OCI-M2 (cell line): ENCODE results near the gene SLC9A8.

Experiments
- DNase-seq: peaks from one replicate; lab custom pipeline; 2025; ENCODE audit not compliant: unreplicated experiment; lab: John Stamatoyannopoulos, UW

The SLC9A8 gene

DNA sequence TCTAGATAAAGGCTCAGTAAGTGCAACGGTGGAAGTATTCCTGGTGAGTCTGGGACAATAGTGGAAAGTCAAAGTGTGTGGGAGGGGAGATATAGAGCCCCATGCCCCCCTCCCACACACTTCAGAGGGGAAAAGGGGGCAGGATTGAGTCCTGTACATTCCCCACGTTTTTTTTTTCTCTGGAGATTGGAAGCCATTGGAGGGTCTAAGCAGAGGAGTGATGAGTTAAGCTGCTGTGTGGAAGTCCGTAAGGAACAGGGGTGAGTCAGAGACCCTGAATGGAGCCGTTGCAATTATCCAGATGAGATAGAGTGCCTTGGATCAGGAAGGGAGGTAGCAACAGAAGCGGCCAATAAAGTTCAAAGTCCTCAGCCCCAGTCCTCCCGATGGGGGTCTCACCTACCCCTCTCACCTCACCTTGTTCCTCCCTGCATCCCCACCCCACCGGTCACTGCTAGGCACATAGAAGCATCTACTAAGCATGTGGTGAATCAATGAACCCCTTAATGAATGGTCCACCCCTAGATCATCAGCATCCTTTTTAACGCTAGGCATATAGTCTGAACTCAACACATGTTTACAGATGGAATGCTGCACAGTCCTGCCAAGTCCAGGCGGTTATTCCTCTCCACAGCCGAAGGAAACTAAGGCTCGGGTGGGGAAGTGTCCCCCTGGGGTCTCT is 662 bp upstream of the SLC9A8 start:
- peak; percentile 85 for DNase-seq

DNA sequence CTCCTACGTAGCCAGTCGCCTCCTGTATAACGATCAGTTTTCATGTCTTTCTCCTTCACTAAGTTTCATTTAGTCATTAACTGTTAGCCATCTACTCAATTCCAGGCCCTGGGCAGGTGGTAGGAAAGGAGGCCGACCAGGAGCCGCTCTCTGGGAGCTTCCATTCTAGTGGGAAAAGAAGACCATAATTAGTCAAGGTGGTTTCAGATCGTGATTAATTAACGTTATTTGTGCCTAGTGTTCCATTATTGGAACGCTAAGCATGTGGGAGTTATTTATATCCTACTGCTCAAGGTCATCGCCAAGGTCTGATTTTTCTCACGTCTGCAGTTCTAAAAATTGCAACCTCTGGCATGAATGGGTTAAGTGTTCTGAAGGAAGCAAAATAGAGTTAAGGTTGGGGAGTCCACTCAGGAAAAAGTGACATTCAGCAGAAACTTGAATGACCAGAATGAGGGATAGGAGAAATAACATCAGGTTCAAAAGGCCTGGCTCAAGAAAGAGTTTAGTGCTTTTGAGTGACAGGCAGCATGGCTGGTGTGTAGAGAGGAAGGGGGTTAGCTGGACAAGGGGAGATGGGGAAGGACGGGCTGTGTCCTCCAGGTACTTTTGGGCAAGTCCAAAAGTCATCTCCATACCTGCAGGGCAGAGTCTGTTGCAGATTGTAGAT is 812 bp downstream of the SLC9A8 start:
- DNase-seq, result no peak

DNA sequence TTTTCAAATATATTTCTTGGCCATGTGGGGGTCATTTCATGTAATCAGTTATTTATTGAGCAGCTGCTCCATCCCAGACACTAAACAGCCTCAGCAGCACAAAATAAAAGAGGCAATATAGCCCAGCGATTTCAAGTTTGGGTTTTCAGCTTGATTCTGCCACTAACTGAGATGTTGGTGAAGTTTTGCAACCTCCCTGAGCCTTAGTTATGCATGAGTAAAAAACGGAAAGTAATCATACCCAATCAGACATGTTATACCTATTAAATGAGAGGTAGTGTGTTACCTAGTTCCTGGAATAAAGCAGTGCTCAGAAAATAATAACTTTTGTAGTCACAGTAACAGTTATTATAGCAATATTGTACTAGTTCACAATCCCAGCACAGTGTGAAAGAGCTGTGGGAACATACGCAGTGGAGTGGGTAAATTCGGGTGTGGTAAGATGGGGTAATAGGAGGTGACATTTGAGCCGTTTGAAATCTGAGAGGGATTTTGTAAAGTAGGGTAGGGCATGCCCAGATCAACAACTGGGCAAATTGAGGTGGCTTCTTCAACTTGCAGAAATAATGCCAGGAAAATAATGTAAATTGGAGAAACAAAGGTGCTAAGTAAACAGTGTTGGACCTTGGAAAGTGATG is 1.5 kb downstream of the SLC9A8 start:
- no peak for DNase-seq

DNA sequence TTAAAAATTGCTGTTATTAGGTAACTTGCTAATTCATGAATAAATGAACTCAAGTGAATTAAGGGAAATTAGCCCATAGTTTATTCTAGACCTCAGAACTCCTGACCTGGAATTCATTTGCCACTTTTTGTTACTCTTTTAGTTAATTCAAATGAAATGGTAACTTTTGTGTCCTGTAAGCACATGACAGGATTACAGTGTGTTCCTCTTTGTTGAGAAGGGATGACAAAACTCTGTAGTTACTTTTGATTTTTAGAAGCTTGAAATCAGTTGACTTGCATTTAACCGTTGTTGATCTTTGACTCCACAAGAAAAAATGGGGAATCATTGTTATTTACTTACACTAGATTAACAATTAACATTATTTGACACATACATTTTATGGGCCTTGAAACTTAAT is 6.2 kb downstream of the SLC9A8 start:
- DNase-seq, result no peak

DNA sequence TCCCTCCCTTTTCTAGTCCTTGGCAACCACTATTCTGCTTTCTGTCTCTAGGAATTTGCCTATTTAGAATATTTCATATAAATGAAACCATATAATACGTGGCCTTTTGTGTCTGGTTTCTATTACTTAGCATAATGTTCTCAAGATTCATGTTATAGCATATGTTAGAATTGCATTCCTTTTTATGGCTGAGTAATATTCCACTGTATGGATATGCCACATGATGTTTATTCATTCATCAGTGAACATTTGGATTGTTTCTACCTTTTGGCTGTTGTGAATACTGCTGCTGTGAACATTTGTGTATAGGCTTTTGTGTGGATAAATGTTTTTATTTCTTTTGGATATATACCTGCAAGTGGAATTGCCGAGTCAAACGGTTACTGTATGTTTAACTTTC is 7.1 kb downstream of the SLC9A8 start:
- DNase-seq, result no peak

DNA sequence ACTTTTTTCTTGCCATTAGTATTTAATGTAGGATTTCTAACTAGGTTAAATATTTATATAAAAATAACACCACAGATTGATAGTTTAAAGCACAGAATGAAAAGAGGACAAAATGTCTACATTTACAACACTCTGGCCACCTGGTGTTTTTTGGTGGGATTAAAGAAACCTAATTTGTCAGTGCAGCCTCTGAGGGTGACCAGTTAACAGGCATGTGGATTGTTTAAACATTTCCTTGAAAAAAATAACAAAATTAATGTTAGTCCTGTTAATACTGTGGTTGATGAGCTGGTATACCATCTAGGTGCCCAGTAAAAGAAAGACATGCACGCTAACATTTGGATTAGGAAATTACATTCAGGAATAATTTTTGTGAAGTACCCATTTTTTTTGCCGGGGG is 8.8 kb downstream of the SLC9A8 start:
- DNase-seq, result no peak

DNA sequence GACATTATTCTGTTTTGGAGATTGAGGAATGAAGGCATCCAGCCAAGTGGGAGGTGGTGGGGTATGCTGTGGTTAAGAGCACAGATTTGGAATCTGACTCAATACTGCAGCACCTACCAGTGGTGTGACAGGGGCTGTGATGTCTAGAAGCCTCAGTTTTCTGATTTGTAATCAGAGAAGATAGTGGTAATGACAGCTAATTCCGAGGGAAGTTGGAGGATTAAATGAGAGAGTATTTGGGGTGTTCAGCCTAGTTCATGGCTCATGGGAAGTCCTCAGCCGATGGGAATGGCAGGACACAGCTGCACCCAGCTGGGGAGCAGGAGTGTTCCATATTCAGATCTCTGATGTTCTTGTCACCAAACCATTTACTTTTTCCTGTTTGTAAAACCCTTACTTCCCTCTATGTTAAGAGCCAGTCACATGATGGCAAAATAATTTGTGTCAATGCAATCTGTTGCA is 9.3 kb downstream of the SLC9A8 start:
- DNase-seq, result no peak

DNA sequence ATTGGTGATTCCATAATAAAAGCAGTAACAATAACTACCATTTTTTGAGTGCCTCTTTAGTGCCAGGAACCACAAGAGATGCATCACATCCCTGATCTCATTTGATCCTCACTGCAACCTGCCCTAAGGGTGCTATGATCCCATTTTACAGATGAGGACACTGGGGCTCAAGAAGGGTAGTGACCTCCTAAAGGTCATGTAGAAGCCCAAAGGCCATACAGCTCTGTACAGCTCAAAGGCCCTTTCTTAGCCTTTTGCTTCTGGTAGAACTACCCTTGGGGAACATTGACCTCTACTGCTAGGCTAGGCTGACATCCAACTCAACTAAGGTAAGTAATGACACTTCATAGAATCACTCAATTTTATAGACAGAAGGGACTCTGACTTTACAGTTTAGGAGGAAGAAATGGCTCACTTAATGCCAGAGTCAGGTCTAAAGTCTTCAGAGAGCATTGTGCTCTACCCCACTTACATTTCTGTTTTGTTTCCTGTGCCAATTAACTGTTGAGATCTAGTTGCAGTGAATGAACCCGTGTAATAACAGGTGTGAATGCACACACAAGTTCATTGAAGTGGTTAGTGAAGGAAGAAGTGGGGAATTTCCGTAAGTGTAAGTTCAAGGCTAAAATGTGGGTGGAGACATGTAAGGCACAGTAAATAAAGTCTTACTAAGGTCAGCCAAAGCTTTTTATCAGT is 10.7 kb downstream of the SLC9A8 start:
- DNase-seq, result no peak

DNA sequence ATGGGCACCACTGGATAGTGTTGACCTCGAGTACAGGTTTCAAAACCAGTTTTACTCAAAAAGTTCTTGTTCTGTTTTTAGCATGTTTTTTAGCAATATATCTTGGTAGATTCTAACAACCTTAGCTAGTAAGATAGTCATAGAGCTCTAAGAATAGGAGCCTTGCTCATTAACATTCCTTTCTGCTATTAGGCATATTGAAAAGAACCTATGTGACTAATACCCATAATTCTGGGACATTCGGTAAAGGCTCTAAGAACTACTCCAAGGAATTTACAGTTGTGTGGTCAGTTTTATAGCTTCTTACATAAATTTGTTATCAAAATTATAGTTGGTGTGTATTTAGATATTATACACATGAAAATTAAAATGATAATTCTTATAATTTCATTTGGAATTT is 11.6 kb downstream of the SLC9A8 start:
- DNase-seq, result no peak

DNA sequence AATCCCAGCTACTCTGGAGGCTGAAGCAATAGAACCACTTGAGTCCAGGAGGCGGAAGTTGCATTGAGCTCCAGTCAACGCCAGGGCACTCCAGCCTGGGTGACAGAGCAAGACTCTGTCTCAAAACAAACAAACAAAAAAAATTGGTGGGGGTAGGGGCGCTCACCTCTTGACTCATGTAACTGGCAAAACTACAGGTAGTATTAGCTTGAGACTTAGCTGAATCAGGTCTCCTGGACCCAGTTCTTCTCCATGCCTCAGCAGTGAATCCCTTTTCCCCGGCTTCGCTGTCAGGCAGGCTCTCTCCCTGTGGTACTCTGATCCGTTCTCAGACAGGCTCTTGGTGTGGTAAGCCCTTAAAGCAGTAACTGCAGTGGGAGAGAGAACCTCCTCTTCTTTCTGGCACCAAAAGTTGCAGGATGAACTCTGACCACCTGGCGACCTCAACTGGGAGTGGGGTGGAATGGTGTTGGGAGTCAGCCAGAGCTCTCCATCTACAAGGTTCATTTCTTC is 12.9 kb downstream of the SLC9A8 start:
- no peak for DNase-seq

DNA sequence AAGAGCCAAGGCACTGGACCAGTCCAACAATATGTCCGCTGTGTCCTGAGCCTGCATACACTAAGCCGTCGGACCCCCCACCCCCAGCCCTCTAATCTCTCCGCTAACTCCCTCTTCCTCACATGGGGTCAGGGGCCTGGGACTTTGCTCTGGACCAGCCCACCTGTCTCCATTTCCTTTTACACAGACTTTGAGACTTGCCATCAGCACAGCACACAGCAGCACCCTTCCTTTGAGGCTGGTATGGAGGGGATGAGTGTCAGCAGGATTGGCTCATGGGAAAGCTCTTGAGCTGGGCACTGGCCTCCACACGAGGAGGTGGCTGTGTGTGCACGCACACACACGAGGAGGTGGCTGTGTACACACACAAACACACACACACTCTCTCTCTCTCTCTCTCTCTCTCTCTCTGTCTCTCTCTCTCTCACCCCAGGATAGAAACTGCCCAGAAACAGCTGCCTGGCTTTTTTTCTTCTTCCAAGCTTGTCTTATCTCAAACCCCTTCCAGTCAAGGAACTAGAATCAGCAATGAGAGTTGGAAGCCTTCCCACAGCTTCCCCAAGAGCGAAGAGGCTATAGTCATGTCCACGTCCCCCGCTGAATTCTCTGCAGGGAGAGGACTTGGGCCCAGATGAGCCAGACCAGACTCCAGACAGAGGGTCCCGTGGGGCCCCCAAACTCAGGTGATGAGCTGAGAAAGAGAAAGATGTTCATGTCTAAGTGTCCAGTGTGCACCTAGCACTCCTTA is 18.6 kb downstream of the SLC9A8 start:
- no peak for DNase-seq

DNA sequence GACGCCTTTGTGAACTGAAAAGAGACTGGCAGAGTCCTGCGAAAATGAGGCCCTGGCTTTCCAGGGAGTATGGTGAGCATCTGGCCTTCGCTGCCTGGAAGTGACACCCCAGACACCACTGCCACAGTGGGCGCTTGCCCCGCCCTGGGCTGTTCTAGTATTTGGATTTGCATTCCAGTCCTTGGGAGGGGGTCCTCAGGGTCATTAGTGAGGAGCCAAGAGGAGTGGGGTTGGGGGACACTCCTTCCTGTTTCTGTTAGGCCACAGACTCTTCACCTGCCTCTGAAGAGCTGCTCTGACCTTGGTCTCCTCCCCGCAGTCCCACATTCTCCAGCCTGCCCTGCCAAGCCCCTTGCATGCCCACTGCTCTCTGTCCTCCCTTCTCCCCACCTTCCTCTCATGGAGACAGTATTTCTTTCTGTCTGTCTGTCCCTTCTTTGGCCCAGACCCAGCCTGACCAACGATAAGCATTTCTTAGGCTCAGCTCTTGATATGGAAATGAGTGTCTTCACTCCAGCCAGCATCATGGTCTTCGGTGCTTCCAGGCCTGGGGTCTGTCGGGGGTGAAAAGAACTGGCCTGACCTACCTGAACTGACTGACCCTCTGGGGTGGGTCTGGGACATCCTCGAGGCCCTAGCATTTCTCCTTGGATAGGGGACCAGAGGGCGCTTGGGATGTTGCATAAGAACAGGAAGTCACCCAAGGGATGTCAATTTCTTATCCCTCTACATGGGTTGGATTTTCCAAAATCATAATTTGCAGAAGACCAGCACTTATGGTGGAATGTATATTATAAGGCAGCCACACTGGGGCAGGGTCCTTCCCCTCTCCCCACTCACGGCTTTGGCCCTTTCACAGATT is 19.4 kb downstream of the SLC9A8 start:
- no peak for DNase-seq

DNA sequence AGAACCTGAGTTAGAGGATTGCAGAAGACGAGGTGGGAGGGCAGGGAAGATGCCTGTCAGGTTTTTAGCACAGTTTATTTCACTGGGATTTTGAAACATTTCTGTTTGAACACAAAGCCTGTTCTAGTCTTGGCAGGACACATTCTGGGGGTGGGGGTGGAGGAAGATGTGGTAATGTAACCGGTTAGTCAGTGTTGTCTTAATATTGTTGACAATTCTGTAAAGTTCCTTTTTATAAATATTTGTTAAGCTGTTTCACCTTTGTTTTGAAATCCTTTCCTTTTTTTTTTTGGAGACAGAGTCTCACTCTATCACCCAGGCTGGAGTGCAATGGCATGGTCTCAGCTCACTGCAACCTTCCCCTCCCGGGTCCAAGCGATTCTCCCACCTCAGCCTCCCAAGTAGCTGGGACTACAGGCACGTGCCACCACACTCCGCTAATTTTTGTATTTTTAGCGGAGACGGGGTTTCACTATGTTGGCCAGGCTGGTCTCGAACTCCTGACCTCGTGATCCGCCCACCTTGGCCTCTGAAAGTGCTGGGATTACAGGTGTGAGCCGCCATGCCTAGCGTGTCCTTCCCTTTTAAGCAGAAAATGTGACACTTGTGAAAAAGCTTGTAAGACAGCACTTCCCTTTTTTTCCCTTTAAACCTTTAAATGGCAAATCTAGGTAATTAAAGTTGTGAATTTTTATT is 20.2 kb downstream of the SLC9A8 start:
- DNase-seq, result no peak

DNA sequence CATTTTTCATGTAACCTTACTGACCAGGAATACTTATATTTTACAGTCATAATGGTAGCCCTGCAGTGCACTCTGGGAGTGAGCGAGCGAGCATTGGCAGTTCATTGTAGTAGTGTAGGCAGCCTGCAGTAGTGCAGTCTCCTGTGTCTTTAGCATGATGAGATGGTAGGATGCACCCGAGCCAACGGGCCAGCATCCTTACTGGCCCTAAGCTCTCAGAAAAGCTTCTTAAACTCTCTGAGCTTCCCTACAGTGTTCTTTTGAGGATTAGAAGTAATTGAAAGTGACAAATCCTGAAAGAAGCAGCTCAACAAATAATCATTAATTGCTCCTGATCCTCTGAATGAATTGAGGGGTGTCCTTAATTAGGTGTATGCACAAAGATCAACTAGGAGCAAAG is 20.9 kb downstream of the SLC9A8 start:
- no peak for DNase-seq

DNA sequence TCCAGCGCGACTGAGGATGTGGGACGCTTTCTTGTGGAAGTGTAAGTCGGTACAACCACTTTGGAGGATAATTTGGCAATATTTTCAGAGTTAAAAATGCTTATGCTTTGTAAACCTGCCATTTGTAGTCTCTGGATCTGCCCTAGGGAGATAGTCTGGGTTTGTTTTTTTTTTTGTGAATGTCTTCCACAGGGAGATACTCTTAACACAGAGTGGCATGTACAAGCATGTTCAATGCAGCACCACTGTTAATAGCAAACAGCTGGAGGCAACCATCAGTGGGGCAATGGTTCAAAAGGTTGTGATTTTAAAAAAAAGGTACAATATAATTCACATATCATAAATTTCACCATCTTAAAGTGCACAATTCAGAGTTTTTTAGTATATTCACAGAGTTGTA is 22.4 kb downstream of the SLC9A8 start:
- DNase-seq, result no peak

DNA sequence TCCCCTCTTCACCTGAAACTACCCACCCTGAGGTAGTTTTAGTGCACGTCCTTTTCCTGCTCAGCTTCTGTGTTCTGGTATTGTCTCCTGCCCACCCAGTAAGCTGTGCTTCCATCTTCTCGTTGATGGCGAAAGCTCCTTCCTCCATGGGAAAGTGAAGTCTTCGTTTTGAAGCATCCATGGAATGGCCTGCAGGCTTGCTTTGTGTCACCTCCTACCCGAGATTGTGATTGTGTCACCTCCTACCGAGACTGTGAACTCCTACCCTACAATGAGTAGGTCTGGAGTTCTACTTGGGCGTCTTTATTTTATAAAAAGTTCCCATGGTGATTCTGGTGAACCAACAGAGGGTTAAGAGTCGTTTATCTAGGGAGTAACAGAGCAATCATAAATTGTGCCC is 25.9 kb downstream of the SLC9A8 start:
- no peak for DNase-seq

DNA sequence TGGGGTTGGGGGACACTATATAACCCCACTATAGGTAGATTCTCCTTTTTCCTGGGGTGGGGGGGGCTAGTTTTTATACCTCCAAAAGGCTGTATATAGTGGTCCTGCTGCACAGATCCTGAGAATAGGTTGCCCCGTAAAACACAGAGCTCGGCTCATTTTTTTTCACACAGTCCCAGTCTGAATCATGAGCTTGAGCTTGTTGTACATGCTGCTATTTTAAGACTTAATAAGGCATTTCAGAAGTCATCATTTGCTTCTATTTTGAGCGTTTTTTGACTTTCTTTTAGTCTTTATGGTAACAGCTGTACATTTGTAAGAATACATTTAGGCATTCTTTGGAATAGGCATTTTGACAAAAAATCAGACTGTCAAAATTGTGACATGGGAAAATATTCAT is 30.5 kb downstream of the SLC9A8 start:
- no peak for DNase-seq

DNA sequence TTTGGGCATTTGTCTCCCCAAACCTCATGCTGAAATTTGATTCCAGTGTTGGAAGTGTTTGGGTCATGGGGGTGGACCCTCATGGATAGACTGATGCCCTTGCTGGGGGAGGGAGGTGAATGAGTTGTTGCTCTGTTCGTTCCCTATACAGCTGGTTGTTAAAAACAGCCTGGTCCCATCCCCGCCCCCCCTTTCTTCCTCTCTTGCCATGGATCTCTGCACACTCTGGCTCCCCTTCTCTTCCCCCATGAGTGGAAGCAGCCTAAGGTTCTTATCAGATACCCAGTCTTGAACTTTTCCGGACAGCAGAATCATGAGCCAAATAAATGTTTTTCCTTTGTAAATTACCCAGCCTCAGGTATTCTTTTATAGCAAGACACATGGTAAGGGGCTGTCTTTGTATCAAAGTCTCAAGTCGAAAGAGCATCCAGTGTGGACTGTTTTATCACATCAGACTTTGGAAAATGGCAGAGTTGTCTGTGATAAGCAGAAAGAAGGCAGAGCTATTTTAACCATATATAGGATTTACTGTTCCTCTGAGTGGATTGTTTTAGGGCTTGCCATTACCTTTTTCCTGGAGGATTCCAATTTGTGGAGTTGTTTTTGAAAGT is 31.2 kb downstream of the SLC9A8 start:
- no peak for DNase-seq

DNA sequence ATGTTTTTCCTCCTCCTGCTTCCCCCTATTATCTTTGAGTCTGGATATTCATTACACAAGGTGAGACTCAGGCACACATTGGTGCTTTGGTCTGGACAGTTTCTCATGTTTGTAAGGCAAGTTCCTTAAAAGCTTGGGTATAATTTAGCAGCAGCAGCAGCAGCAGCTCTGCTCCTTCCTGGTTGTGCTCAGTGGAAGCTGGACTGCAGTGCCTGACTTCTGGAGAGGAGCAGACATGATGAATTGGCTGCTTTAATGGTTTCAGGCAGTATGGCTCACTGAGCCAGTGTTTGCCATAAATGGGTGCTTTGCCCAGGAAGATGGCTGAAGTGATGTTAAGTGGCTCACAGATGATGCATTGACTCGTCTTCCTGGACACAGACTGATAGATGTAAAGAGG is 32.4 kb downstream of the SLC9A8 start:
- DNase-seq, result no peak
